GM10248 (cell line): ENCODE measurements around the gene APOA5.

Source experiments
- CTCF ChIA-PET: fragments of 300-600 bp; sonication (Branson Sonifier 250); formaldehyde crosslinking; extraction: SDS; loops from one replicate; lab custom pipeline; 2021; ENCODE audit warnings: antibody characterized with exemption; lab: Yijun Ruan, JAX
- POLR2A ChIA-PET: fragments of 350-650 bp; sonication (Branson Sonifier 250); formaldehyde crosslinking; extraction: SDS; loops from one replicate; lab custom pipeline; 2020; ENCODE audit warnings: antibody characterized with exemption; lab: Yijun Ruan, JAX
- DNase-seq: peaks from one replicate; pipeline ENCODE4 v3.0.0; 2012; ENCODE audit errors: extremely low spot score
- CTCF ChIP-seq: IDR thresholded peaks from 2 replicates; pipeline ENCODE4 v1.5.1; 2012; ENCODE audit warnings: mild to moderate bottlenecking, low read depth; ENCODE audit errors: extremely low read depth, missing control alignments, control extremely low read depth

The APOA5 gene

DNA sequence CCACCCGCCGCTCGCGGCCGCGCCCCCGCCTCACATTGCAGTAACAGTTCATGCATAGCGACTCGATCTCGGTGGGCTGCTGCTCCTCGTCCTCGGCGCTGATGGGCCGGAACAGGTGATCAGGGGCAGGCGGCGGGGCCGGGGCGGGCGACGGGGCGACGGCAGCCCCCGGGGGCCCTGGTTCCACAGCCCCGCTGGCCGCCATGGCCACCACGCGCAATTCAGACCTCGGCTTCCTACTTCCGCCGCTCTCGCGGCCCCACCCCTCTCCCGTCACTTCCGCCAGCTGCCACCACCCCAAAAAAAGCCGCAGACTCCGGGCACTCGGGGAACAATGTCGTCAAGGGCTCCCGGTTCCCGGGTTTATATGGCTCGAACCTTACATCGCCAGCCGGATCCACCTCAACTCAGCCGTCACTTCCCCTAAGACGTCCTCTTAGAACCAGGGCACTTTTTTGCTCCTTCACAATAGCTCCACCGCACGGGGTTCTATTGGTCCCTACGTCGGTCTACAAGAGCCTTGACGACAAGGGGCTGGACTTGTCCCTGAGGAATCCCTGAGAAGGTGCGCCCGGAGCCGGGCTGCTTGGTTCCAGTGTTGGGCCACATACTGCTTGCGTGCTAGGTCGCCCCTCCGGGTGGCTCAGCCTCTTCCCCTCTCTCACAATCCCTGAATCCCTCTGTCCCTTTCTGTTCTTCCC lies 3.7 kb downstream of the APOA5 start, which contains the start of gene ZPR1:
ZPR1 (minus strand) TSS at position 238 of the 701 bp plus-strand sequence; CDS start at position 205, 33 bp downstream.
- peak; percentile 94 for DNase-seq
- ChIA-PET POLR2A (interaction anchor here (1.0 kb wide), 1 partner anchor 47 kb away, joined by 4 read pairs; no protein-coding TSS in a partner anchor), CTCF (interaction anchor here (0.9 to 10.2 kb wide), 10 partner anchors 7 to 372 kb away, joined by 3 to 100 read pairs (median 4); partner anchors contain the start of genes APOA1, BUD13 and SIK3)
- no peak for TF ChIP-seq CTCF

DNA sequence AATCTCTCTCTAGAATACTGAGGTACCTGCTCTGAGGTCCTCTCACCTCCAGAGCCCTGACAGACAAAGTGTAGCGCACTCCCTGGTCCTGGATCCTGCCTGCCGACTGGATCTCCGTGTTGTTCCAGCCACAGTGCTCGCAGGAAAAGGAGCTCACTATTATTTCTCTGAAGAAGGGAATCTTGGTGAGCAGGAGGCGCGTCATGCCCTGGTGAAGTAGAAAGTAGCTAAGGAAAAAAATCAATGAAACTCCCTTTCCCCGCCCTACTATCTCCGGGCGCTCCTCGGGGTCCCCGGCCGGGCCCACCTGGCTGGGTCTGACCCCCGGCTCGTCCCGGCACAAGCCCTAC lies 4.3 kb downstream of the APOA5 start:
- ChIA-PET CTCF (interaction anchor here (0.9 to 10.2 kb wide), 11 partner anchors 9 to 373 kb away, joined by 3 to 100 read pairs (median 5); partner anchors contain the start of genes APOA1, BUD13 and SIK3), POLR2A (interaction anchor here (1.0 kb wide), 1 partner anchor 48 kb away, joined by 4 read pairs; no protein-coding TSS in a partner anchor)
- TF ChIP-seq CTCF, result no peak
- no peak for DNase-seq

DNA sequence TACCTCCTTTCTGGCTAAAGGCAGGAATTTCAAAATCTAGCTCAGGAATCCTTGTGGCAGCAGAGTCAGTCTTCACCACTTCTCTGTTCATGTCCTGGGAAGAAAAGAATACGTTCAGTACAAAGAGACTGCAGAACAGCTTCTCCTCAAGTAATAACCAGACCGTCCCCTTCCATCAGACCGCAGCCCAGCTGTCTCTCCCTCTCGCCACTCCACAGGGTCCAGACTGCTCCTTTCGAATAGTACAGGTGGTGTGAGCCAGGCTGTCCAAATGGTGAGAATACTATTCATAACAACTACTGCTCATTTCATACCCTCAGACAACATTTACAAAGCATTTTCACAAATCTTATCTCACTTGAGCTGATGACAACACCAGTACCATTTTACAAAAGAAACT lies 4.7 kb downstream of the APOA5 start:
- ChIA-PET POLR2A (interaction anchor here (1.0 kb wide), 1 partner anchor 14 kb away, joined by 3 read pairs; the partner anchor contains the start of gene BUD13), CTCF (interaction anchor here (0.9 to 10.2 kb wide), 12 partner anchors 9 to 319 kb away, joined by 3 to 100 read pairs (median 5); partner anchors contain the start of genes APOA1, BUD13 and SIK3)
- TF ChIP-seq CTCF, result no peak
- no peak for DNase-seq

- TF ChIP-seq CTCF, result no peak
- no peak for DNase-seq
- CTCF ChIA-PET, result interaction anchor here (1.0 to 10.2 kb wide), 9 partner anchors 10 to 320 kb away, joined by 3 to 100 read pairs (median 6); partner anchors contain the start of genes APOA1 and BUD13
- POLR2A ChIA-PET, result interaction anchor here (1.0 kb wide), 1 partner anchor 13 kb away, joined by 3 read pairs; the partner anchor contains the start of gene BUD13
Observed at GRCh38 chr11:116786326-116786725, 5.4 kb downstream of the APOA5 start.

DNA sequence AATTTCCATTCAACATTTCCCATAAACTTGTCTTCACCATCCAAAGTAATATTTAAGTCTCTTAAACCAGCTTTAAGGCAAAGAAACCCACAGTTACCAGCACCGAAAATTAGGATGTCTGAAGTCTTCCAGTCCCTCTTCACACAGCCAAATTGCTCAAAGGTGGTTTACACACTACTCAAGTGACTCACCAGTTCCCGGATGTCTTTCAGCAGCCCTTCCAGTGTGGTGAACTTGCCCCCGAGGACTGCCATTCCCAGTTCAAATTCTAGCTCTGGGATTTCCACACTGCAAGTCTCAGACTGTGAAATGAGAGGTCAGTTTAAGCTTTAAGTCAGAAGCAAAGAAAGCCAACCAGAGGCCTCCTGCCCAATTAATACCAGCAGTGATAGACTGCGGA lies 9.0 kb downstream of the APOA5 start:
- no peak for TF ChIP-seq CTCF
- ChIA-PET POLR2A (no interaction called here), CTCF (interaction anchor here (0.6 to 1.7 kb wide), 4 partner anchors 9 to 97 kb away, joined by 3 to 7 read pairs (median 4); partner anchors contain the start of gene APOA5)
- DNase-seq, result no peak

GRCh38 chr11:116778556-116778955 lies 13.1 kb downstream of the APOA5 start:
- ChIA-PET CTCF (interaction anchor here (1.2 to 3.2 kb wide), 3 partner anchors 9 to 404 kb away, joined by 3 to 16 read pairs (median 4); partner anchors contain the start of genes APOA5 and ZPR1), POLR2A (no interaction called here)
- DNase-seq, result no peak
- no peak for TF ChIP-seq CTCF
